WTC11 (cell line): ENCODE data around the gene ZNF423. TPM values are rescaled to one million over a fixed set of nuclear protein-coding genes. Genes with fewer than 3 reads are reported as not detected.

Experiments
- ATAC-seq: fragments of 200-7000 bp; cut with Tn5 transposase; 2 replicates; pipeline ENCODE4 v1.10.0; 2021; ENCODE audit warnings: mild to moderate bottlenecking, moderate library complexity
- CTCF ChIA-PET: fragments of 300-600 bp; sonication (Branson Sonifier 250); formaldehyde crosslinking; loops from one replicate; lab custom pipeline; 2021; ENCODE audit warnings: antibody characterized with exemption; lab: Charles Lee
- POLR2A ChIA-PET: fragments of 350-600 bp; sonication (Branson Sonifier 250); formaldehyde crosslinking; loops from one replicate; lab custom pipeline; 2021; ENCODE audit warnings: antibody characterized with exemption; lab: Charles Lee
- DNase-seq: peaks from one replicate; pipeline ENCODE4 v3.0.0; 2021; ENCODE audit warnings: low spot score
- H3K27ac Mint-ChIP-seq: 2 replicates; pipeline ENCODE4 v1.8.0; 2021; ENCODE audit warnings: mixed read lengths
- H3K27me3 Mint-ChIP-seq: 2 replicates; pipeline ENCODE4 v1.8.0; 2021; ENCODE audit warnings: low read depth, mild to moderate bottlenecking, moderate library complexity, mixed read lengths
- H3K36me3 Mint-ChIP-seq: 2 replicates; pipeline ENCODE4 v1.8.0; 2021; ENCODE audit warnings: mixed read lengths
- H3K4me1 Mint-ChIP-seq: 2 replicates; pipeline ENCODE4 v1.8.0; 2022; ENCODE audit warnings: mixed read lengths
- H3K4me3 Mint-ChIP-seq: 2 replicates; pipeline ENCODE4 v1.8.0; 2021; ENCODE audit warnings: mild to moderate bottlenecking, moderate library complexity, mixed read lengths
- H3K9me3 Mint-ChIP-seq: 2 replicates; pipeline ENCODE4 v1.8.0; 2021; ENCODE audit warnings: mixed read lengths
- CREB1 ChIP-seq: sonication (generic); formaldehyde crosslinking; IDR thresholded peaks from 2 replicates; pipeline ENCODE4 v1.8.0; 2023; ENCODE audit warnings: mild to moderate bottlenecking, missing genetic modification reagents
- FOXJ3 ChIP-seq: sonication (generic); formaldehyde crosslinking; IDR thresholded peaks from 2 replicates; pipeline ENCODE4 v1.9.0; 2021; ENCODE audit warnings: missing genetic modification reagents, mild to moderate bottlenecking, borderline replicate concordance
- MYBL2 ChIP-seq: sonication (generic); formaldehyde crosslinking; IDR thresholded peaks from 2 replicates; pipeline ENCODE4 v1.8.1; 2023; ENCODE audit warnings: mild to moderate bottlenecking, moderate library complexity, missing genetic modification reagents
- NFE2L1 ChIP-seq: sonication (generic); formaldehyde crosslinking; IDR thresholded peaks from 2 replicates; pipeline ENCODE4 v1.8.1; 2023; ENCODE audit warnings: missing genetic modification reagents
- RELA ChIP-seq: sonication (generic); formaldehyde crosslinking; IDR thresholded peaks from 2 replicates; pipeline ENCODE4 v1.8.1; 2022; ENCODE audit warnings: missing genetic modification reagents, mild to moderate bottlenecking, borderline replicate concordance
- SMAD3 ChIP-seq: sonication (generic); formaldehyde crosslinking; IDR thresholded peaks from 2 replicates; pipeline ENCODE4 v1.8.0; 2022; ENCODE audit warnings: missing genetic modification reagents, mild to moderate bottlenecking, borderline replicate concordance
- SP1 ChIP-seq: sonication (generic); formaldehyde crosslinking; conservative IDR thresholded peaks from 2 replicates; pipeline ENCODE4 v1.8.1; 2022; ENCODE audit warnings: missing genetic modification reagents
- TCF7 ChIP-seq: sonication (generic); formaldehyde crosslinking; IDR thresholded peaks from 2 replicates; pipeline ENCODE4 v1.8.0; 2022; ENCODE audit warnings: mild to moderate bottlenecking, low read depth, missing genetic modification reagents, moderate library complexity
- ZNF416 ChIP-seq: fragments of 250-450 bp; sonication (Bioruptor Pico); IDR thresholded peaks from 2 replicates; pipeline ENCODE4 v1.9.0; 2021; ENCODE audit warnings: mild to moderate bottlenecking, inconsistent platforms
- total RNA-seq: library from RNA; stranded (reverse); gene quantifications from 3 replicates; pipeline ENCODE4 v1.2.3, GENCODE V29; 2021
- TF ChIP-seq, protein P1 (sequence below): sonication (generic); formaldehyde crosslinking; IDR thresholded peaks from 2 replicates; pipeline ENCODE4 v1.8.0; 2023; ENCODE audit warnings: missing genetic modification reagents, mild to moderate bottlenecking, borderline replicate concordance
- TF ChIP-seq, protein P2 (sequence below): fragments of 250-450 bp; sonication (Bioruptor Pico); IDR thresholded peaks from 2 replicates; pipeline ENCODE4 v1.9.0; 2021; ENCODE audit warnings: mild to moderate bottlenecking
- TF ChIP-seq, protein P3 (sequence below): sonication (generic); formaldehyde crosslinking; IDR thresholded peaks from 2 replicates; pipeline ENCODE4 v1.8.1; 2023; ENCODE audit warnings: mild to moderate bottlenecking, missing genetic modification reagents, borderline replicate concordance
- TF ChIP-seq, protein P4 (sequence below): sonication (generic); formaldehyde crosslinking; IDR thresholded peaks from 2 replicates; pipeline ENCODE4 v1.8.0; 2022; ENCODE audit warnings: mild to moderate bottlenecking, missing genetic modification reagents
- TF ChIP-seq, protein P5 (sequence below): sonication (generic); formaldehyde crosslinking; IDR thresholded peaks from 2 replicates; pipeline ENCODE4 v1.8.0; 2023; ENCODE audit warnings: missing genetic modification reagents
- TF ChIP-seq, protein P6 (sequence below): sonication (generic); formaldehyde crosslinking; IDR thresholded peaks from 2 replicates; pipeline ENCODE4 v1.8.1; 2023; ENCODE audit warnings: mild to moderate bottlenecking, moderate library complexity, missing genetic modification reagents
- TF ChIP-seq, protein P7 (sequence below): sonication (generic); formaldehyde crosslinking; IDR thresholded peaks from 2 replicates; pipeline ENCODE4 v1.8.1; 2022; ENCODE audit warnings: low read depth, mild to moderate bottlenecking, moderate library complexity, missing genetic modification reagents, borderline replicate concordance
- TF ChIP-seq, protein P8 (sequence below): sonication (generic); formaldehyde crosslinking; IDR thresholded peaks from 2 replicates; pipeline ENCODE4 v1.8.1; 2022; ENCODE audit warnings: mild to moderate bottlenecking, moderate library complexity, missing genetic modification reagents

The ZNF423 gene
- total RNA-seq, 1 experiment from 2014 or later: 38.8 TPM

DNA sequence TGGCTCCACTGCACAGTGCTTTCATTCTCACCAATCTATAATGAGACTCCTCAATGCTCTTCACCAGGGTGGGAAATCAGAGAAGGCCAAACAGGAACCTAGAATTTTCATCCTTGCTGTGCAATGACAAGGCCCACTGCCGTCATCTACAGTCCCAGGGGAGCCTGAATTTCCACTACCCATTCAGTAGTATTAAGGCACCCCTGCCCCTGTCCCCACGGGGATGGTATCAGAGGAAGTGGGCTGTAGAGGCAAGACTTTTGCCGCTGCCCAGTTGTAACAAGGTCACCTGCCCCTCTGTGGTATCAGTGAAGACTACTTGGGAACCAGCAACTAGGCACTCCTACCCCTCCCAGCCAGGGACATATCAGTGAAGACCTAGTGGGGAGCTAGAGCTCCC is 377.8 kb downstream of the ZNF423 start:
- POLR2A ChIA-PET: no interaction called here
- TF ChIP-seq SMAD3 (CRISPR knock-in tag) (no peak), NFE2L1 (no peak), FOXJ3 (no peak), RELA (no peak), SP1 (CRISPR knock-in tag) (no peak), CREB1 (CRISPR knock-in tag) (no peak), TCF7 (CRISPR knock-in tag) (no peak), ZNF416 (CRISPR knock-in tag) (no peak), MYBL2 (CRISPR knock-in tag) (no peak)
- TF ChIP-seq, protein P1, sequence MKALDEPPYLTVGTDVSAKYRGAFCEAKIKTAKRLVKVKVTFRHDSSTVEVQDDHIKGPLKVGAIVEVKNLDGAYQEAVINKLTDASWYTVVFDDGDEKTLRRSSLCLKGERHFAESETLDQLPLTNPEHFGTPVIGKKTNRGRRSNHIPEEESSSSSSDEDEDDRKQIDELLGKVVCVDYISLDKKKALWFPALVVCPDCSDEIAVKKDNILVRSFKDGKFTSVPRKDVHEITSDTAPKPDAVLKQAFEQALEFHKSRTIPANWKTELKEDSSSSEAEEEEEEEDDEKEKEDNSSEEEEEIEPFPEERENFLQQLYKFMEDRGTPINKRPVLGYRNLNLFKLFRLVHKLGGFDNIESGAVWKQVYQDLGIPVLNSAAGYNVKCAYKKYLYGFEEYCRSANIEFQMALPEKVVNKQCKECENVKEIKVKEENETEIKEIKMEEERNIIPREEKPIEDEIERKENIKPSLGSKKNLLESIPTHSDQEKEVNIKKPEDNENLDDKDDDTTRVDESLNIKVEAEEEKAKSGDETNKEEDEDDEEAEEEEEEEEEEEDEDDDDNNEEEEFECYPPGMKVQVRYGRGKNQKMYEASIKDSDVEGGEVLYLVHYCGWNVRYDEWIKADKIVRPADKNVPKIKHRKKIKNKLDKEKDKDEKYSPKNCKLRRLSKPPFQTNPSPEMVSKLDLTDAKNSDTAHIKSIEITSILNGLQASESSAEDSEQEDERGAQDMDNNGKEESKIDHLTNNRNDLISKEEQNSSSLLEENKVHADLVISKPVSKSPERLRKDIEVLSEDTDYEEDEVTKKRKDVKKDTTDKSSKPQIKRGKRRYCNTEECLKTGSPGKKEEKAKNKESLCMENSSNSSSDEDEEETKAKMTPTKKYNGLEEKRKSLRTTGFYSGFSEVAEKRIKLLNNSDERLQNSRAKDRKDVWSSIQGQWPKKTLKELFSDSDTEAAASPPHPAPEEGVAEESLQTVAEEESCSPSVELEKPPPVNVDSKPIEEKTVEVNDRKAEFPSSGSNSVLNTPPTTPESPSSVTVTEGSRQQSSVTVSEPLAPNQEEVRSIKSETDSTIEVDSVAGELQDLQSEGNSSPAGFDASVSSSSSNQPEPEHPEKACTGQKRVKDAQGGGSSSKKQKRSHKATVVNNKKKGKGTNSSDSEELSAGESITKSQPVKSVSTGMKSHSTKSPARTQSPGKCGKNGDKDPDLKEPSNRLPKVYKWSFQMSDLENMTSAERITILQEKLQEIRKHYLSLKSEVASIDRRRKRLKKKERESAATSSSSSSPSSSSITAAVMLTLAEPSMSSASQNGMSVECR (CRISPR knock-in tag): no peak
- TF ChIP-seq, protein P2, sequence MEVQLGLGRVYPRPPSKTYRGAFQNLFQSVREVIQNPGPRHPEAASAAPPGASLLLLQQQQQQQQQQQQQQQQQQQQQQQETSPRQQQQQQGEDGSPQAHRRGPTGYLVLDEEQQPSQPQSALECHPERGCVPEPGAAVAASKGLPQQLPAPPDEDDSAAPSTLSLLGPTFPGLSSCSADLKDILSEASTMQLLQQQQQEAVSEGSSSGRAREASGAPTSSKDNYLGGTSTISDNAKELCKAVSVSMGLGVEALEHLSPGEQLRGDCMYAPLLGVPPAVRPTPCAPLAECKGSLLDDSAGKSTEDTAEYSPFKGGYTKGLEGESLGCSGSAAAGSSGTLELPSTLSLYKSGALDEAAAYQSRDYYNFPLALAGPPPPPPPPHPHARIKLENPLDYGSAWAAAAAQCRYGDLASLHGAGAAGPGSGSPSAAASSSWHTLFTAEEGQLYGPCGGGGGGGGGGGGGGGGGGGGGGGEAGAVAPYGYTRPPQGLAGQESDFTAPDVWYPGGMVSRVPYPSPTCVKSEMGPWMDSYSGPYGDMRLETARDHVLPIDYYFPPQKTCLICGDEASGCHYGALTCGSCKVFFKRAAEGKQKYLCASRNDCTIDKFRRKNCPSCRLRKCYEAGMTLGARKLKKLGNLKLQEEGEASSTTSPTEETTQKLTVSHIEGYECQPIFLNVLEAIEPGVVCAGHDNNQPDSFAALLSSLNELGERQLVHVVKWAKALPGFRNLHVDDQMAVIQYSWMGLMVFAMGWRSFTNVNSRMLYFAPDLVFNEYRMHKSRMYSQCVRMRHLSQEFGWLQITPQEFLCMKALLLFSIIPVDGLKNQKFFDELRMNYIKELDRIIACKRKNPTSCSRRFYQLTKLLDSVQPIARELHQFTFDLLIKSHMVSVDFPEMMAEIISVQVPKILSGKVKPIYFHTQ (CRISPR knock-in tag): no peak
- TF ChIP-seq, protein P3, sequence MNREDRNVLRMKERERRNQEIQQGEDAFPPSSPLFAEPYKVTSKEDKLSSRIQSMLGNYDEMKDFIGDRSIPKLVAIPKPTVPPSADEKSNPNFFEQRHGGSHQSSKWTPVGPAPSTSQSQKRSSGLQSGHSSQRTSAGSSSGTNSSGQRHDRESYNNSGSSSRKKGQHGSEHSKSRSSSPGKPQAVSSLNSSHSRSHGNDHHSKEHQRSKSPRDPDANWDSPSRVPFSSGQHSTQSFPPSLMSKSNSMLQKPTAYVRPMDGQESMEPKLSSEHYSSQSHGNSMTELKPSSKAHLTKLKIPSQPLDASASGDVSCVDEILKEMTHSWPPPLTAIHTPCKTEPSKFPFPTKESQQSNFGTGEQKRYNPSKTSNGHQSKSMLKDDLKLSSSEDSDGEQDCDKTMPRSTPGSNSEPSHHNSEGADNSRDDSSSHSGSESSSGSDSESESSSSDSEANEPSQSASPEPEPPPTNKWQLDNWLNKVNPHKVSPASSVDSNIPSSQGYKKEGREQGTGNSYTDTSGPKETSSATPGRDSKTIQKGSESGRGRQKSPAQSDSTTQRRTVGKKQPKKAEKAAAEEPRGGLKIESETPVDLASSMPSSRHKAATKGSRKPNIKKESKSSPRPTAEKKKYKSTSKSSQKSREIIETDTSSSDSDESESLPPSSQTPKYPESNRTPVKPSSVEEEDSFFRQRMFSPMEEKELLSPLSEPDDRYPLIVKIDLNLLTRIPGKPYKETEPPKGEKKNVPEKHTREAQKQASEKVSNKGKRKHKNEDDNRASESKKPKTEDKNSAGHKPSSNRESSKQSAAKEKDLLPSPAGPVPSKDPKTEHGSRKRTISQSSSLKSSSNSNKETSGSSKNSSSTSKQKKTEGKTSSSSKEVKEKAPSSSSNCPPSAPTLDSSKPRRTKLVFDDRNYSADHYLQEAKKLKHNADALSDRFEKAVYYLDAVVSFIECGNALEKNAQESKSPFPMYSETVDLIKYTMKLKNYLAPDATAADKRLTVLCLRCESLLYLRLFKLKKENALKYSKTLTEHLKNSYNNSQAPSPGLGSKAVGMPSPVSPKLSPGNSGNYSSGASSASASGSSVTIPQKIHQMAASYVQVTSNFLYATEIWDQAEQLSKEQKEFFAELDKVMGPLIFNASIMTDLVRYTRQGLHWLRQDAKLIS (CRISPR knock-in tag): no peak
- TF ChIP-seq, protein P4, sequence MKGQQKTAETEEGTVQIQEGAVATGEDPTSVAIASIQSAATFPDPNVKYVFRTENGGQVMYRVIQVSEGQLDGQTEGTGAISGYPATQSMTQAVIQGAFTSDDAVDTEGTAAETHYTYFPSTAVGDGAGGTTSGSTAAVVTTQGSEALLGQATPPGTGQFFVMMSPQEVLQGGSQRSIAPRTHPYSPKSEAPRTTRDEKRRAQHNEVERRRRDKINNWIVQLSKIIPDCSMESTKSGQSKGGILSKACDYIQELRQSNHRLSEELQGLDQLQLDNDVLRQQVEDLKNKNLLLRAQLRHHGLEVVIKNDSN (CRISPR knock-in tag): no peak
- TF ChIP-seq, protein P5, sequence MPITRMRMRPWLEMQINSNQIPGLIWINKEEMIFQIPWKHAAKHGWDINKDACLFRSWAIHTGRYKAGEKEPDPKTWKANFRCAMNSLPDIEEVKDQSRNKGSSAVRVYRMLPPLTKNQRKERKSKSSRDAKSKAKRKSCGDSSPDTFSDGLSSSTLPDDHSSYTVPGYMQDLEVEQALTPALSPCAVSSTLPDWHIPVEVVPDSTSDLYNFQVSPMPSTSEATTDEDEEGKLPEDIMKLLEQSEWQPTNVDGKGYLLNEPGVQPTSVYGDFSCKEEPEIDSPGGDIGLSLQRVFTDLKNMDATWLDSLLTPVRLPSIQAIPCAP: no peak
- TF ChIP-seq, protein P6, sequence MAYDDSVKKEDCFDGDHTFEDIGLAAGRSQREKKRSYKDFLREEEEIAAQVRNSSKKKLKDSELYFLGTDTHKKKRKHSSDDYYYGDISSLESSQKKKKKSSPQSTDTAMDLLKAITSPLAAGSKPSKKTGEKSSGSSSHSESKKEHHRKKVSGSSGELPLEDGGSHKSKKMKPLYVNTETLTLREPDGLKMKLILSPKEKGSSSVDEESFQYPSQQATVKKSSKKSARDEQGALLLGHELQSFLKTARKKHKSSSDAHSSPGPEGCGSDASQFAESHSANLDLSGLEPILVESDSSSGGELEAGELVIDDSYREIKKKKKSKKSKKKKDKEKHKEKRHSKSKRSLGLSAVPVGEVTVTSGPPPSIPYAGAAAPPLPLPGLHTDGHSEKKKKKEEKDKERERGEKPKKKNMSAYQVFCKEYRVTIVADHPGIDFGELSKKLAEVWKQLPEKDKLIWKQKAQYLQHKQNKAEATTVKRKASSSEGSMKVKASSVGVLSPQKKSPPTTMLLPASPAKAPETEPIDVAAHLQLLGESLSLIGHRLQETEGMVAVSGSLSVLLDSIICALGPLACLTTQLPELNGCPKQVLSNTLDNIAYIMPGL (CRISPR knock-in tag): no peak
- TF ChIP-seq, protein P7, sequence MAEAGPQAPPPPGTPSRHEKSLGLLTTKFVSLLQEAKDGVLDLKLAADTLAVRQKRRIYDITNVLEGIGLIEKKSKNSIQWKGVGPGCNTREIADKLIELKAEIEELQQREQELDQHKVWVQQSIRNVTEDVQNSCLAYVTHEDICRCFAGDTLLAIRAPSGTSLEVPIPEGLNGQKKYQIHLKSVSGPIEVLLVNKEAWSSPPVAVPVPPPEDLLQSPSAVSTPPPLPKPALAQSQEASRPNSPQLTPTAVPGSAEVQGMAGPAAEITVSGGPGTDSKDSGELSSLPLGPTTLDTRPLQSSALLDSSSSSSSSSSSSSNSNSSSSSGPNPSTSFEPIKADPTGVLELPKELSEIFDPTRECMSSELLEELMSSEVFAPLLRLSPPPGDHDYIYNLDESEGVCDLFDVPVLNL: no peak
- TF ChIP-seq, protein P8, sequence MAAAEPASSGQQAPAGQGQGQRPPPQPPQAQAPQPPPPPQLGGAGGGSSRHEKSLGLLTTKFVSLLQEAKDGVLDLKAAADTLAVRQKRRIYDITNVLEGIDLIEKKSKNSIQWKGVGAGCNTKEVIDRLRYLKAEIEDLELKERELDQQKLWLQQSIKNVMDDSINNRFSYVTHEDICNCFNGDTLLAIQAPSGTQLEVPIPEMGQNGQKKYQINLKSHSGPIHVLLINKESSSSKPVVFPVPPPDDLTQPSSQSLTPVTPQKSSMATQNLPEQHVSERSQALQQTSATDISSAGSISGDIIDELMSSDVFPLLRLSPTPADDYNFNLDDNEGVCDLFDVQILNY: no peak
- Mint-ChIP-seq H3K36me3 (no peaks in the 10 kb centered on the region), H3K4me1 (no peaks in the 10 kb centered on the region), H3K4me3 (no peak overlapping the region), H3K27ac (no peak overlapping the region), H3K9me3 (no peaks in the 10 kb centered on the region), H3K27me3 (peaks cover 6% of the 10 kb centered on the region)
- ATAC-seq (no peak), DNase-seq (peak; percentile 1)
- CTCF ChIA-PET: no interaction called here
